SK-N-SH (cell line): Measurements from ENCODE around the gene SELPLG. TPM values are rescaled to one million over a fixed set of nuclear protein-coding genes. Genes with fewer than 3 reads are reported as not detected.
A peak's percentile ranks its signal among the peaks of the same experiment; 100 is the strongest.

Experiments used
- CTCF ChIA-PET: fragments of 300-600, 350-600 bp; formaldehyde crosslinking; extraction: SDS; loops from one replicate; lab custom pipeline; 2021; lab: Yijun Ruan, JAX
- POLR2A ChIA-PET: fragments of 350-600 bp; sonication (Branson Sonifier 250); formaldehyde crosslinking; extraction: SDS; loops from one replicate; lab custom pipeline; 2020; ENCODE audit warnings: antibody characterized with exemption, inconsistent platforms; lab: Yijun Ruan, JAX
- DNase-seq: peaks from one replicate; pipeline ENCODE4 v3.0.0; 2012
- H2AFZ ChIP-seq: fragments of 200-600 bp; sonication (generic); 2 replicates; pipeline ENCODE4 v1.8.1; 2016; ENCODE audit warnings: antibody characterized with exemption, mild to moderate bottlenecking, low read depth
- H3F3A ChIP-seq: fragments of 200-600 bp; sonication (generic); replicated peaks from 2 replicates; pipeline ENCODE3; 2016; ENCODE audit warnings: antibody characterized with exemption, mild to moderate bottlenecking; ENCODE audit not compliant: insufficient read depth
- H3K27ac ChIP-seq, 2 experiments: fragments of 200-500 bp in 1 of 2; fragments of 200-600 bp in 1 of 2; sonication (Bioruptor generic) in 1 of 2; sonication (generic), shearing (Covaris generic) in 1 of 2; 2 replicates each; pipeline versions ENCODE4 v1.5.1 to v1.6.1; 2014 to 2016; ENCODE audit warnings: low read depth in 2 of 2, inconsistent platforms in 1 of 2, low read length in 1 of 2, mild to moderate bottlenecking in 1 of 2, mixed read lengths in 1 of 2
- H3K27me3 ChIP-seq: fragments of 200-600 bp; sonication (generic), shearing (Covaris generic); 2 replicates; pipeline ENCODE4 v1.6.1; 2016; ENCODE audit warnings: mixed run types; ENCODE audit not compliant: insufficient read depth
- H3K36me3 ChIP-seq, 2 experiments: fragments of 200-500 bp in 1 of 2; fragments of 200-600 bp in 1 of 2; sonication (Bioruptor generic) in 1 of 2; sonication (generic) in 1 of 2; replicated peaks in 1 of 2; 2 replicates each; pipeline versions ENCODE3 to v1.5.1; 2014 to 2016; ENCODE audit warnings: low read length in 1 of 2, mild to moderate bottlenecking in 1 of 2; ENCODE audit not compliant: insufficient read depth in 2 of 2, control insufficient read depth in 1 of 2
- H3K4me1 ChIP-seq, 2 experiments: fragments of 200-500 bp in 1 of 2; fragments of 200-600 bp in 1 of 2; sonication (Bioruptor generic) in 1 of 2; sonication (generic), shearing (Covaris generic) in 1 of 2; 2 replicates each; pipeline versions ENCODE4 v1.5.1 to v1.6.1; 2014 to 2016; ENCODE audit warnings: low read depth in 1 of 2, low read length in 1 of 2, mixed run types in 1 of 2; ENCODE audit not compliant: insufficient read depth in 2 of 2, control insufficient read depth in 1 of 2
- H3K4me2 ChIP-seq: fragments of 200-600 bp; sonication (generic), shearing (Covaris generic); 2 replicates; pipeline ENCODE4 v1.6.1; 2017; ENCODE audit warnings: mixed run types
- H3K4me3 ChIP-seq, 2 experiments: fragments of 200-500 bp in 1 of 2; fragments of 200-600 bp in 1 of 2; sonication (Bioruptor generic) in 1 of 2; sonication (generic), shearing (Covaris generic) in 1 of 2; 2 replicates each; pipeline versions ENCODE4 v1.5.1 to v1.8.1; 2014 to 2016; ENCODE audit warnings: low read depth in 2 of 2, inconsistent platforms in 1 of 2, low read length in 1 of 2, mild to moderate bottlenecking in 1 of 2, mixed read lengths in 1 of 2, moderate library complexity in 1 of 2
- H3K79me2 ChIP-seq: fragments of 200-600 bp; sonication (generic); 2 replicates; pipeline ENCODE4 v1.8.1; 2017; ENCODE audit warnings: mild to moderate bottlenecking; ENCODE audit not compliant: insufficient read depth
- H3K9ac ChIP-seq: fragments of 200-600 bp; sonication (generic); 2 replicates; pipeline ENCODE4 v1.6.1; 2017; ENCODE audit warnings: mixed run types
- H3K9me2 ChIP-seq: fragments of 200-600 bp; sonication (generic); 2 replicates; pipeline ENCODE4 v1.6.1; 2017; ENCODE audit warnings: mixed run types
- H3K9me3 ChIP-seq: fragments of 200-600 bp; sonication (generic); 2 replicates; pipeline ENCODE4 v1.6.1; 2017; ENCODE audit warnings: mixed run types, mild to moderate bottlenecking, moderate library complexity
- H4K20me1 ChIP-seq: fragments of 200-600 bp; sonication (generic); 2 replicates; pipeline ENCODE4 v1.6.1; 2017; ENCODE audit warnings: mild to moderate bottlenecking, mixed run types; ENCODE audit not compliant: insufficient read depth
- CHD2 ChIP-seq: fragments of 150-350 bp; IDR thresholded peaks from 2 replicates; pipeline ENCODE4 v1.6.1; 2018; ENCODE audit warnings: low read length; ENCODE audit not compliant: partially characterized antibody
- CTCF ChIP-seq: fragments of 200-600 bp; sonication (generic); IDR thresholded peaks from 2 replicates; pipeline ENCODE4 v1.6.1; 2017; ENCODE audit warnings: antibody characterized with exemption, mild to moderate bottlenecking, moderate library complexity
- ELF1 ChIP-seq: IDR thresholded peaks from 2 replicates; pipeline ENCODE4 v1.4.0; 2012
- FOSL2 ChIP-seq: IDR thresholded peaks from 2 replicates; pipeline ENCODE4 v1.4.0; 2012; ENCODE audit warnings: low read depth, mild to moderate bottlenecking, moderate library complexity, borderline replicate concordance
- FOXJ3 ChIP-seq: sonication (generic); formaldehyde crosslinking; IDR thresholded peaks from 2 replicates; pipeline ENCODE4 v1.5.1; 2020; ENCODE audit warnings: mild to moderate bottlenecking, missing genetic modification reagents
- FOXM1 ChIP-seq: IDR thresholded peaks from 2 replicates; pipeline ENCODE4 v1.4.0; 2012; ENCODE audit warnings: low read depth, mild to moderate bottlenecking
- GABPA ChIP-seq: IDR thresholded peaks from 2 replicates; pipeline ENCODE4 v1.4.0; 2012; ENCODE audit warnings: low read depth, mild to moderate bottlenecking
- GATA2 ChIP-seq: sonication (generic); formaldehyde crosslinking; IDR thresholded peaks from 2 replicates; pipeline ENCODE4 v1.5.0; 2020; ENCODE audit warnings: mild to moderate bottlenecking, missing genetic modification reagents
- JUND ChIP-seq: IDR thresholded peaks from 2 replicates; pipeline ENCODE4 v1.4.0; 2012
- MEF2A ChIP-seq: IDR thresholded peaks from 2 replicates; pipeline ENCODE4 v1.4.0; 2012; ENCODE audit warnings: low read depth, borderline replicate concordance
- PBX3 ChIP-seq: IDR thresholded peaks from 2 replicates; pipeline ENCODE4; 2012
- RCOR1 ChIP-seq: fragments of 150-350 bp; IDR thresholded peaks from 2 replicates; pipeline ENCODE4 v1.6.1; 2017; ENCODE audit warnings: antibody characterized with exemption, low read length
- RFX5 ChIP-seq: IDR thresholded peaks from 2 replicates; pipeline ENCODE4 v1.6.1; 2012; ENCODE audit warnings: mild to moderate bottlenecking, improper control_type of control experiment, low read length
- RXRA ChIP-seq: IDR thresholded peaks from 2 replicates; pipeline ENCODE4 v1.4.0; 2012; ENCODE audit warnings: low read depth, mild to moderate bottlenecking, borderline replicate concordance
- TEAD4 ChIP-seq: IDR thresholded peaks from 2 replicates; pipeline ENCODE4 v1.4.0; 2012; ENCODE audit warnings: mild to moderate bottlenecking, borderline replicate concordance; ENCODE audit not compliant: insufficient read depth
- USF2 ChIP-seq: fragments of 150-350 bp; IDR thresholded peaks from 2 replicates; pipeline ENCODE4 v1.6.1; 2017; ENCODE audit warnings: antibody characterized with exemption, low read length, low read depth, borderline replicate concordance
- YY1 ChIP-seq: IDR thresholded peaks from 2 replicates; pipeline ENCODE4 v1.4.0; 2012; ENCODE audit warnings: low read depth, mild to moderate bottlenecking
- WGBS: methylation state at CpG from one replicate; pipeline ENCODE4 v1.1.6; 2017; ENCODE audit warnings: low lambda C conversion rate; 5-methylcytosine and 5-hydroxymethylcytosine counted together
- polyA plus RNA-seq, 3 experiments: library from polyadenylated mRNA; depleted of rRNA; stranded (reverse); fragments of >200 nt; gene quantifications; 2 replicates each; pipeline ENCODE4 v1.2.3, GENCODE V29; 2012
- TF ChIP-seq, protein P1 (sequence below): IDR thresholded peaks from 2 replicates; pipeline ENCODE4 v1.4.0; 2012; ENCODE audit warnings: low read depth

SELPLG gene
- polyA plus RNA-seq, 1 of the 3 experiments (the other 2 are of a cell fraction) = 2.8 TPM

GRCh38 chr12:108643941-108644810 is 10.5 kb upstream of the SELPLG start (continued):
- TF ChIP-seq JUND = peak; percentile 59
- TF ChIP-seq TEAD4 = no peak
- no peak for TF ChIP-seq GABPA
- peak; percentile 46; the same call in 1 of the 2 replicates for TF ChIP-seq YY1
- no peak for TF ChIP-seq FOXJ3
- no peak for TF ChIP-seq CTCF
- TF ChIP-seq ELF1 = no peak
- TF ChIP-seq, protein P1, sequence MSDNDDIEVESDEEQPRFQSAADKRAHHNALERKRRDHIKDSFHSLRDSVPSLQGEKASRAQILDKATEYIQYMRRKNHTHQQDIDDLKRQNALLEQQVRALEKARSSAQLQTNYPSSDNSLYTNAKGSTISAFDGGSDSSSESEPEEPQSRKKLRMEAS = no peak; the same call in 1 of the 2 replicates
- TF ChIP-seq RCOR1 = no peak
- TF ChIP-seq PBX3 = no peak

DNA sequence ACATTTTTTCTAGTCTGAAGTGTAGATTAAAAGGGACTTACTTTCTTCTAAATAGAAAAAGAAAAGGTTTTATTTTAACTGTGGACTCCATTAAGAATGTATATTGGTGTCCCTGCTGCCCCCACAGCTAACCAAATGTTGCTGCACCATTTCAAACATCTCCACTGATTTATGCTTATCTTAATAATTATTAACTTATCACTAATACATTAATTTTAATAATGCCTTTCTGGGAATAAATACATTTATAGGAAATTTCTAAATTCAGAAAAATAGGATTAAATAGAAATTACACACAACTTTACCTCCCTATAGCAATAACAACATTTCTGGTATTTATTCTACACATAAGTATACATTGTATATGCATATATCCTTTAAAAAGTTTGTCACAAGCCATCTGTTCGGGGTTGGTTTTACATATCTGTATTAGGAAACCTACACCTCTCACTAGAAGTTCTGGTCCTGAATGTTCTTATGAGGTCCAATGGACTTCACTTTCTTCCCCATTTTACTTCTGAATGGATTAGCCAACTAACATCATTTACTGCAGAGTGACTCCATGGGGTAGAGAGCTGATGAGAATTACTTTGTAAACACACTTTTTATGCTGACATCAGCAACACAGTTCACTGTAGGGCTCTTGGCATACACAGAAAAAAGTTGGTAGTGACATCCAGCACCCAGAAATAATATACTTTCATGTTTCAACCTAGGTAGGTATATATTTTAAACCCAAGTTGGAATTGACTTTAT is 9.4 kb upstream of the SELPLG start:
- Histone ChIP-seq H3F3A (peaks cover 56% of the 10 kb centered on the region), H3K27me3 (no peaks in the 10 kb centered on the region), H2AFZ (no peak overlapping the region), H3K9me2 (no peaks in the 10 kb centered on the region), H3K4me1 (peaks cover 21 to 53% of the 10 kb centered on the region in 2 experiments; a peak in 3 of 4 replicates), H3K79me2 (peaks cover 31% of the 10 kb centered on the region; the same call in 1 of the 2 replicates), H3K9me3 (no peaks in the 10 kb centered on the region), H4K20me1 (no peaks in the 10 kb centered on the region), H3K4me3 (no peak overlapping the region), H3K9ac (no peak overlapping the region), H3K4me2 (no peak overlapping the region), H3K27ac (peak overlapping the region in 1 of 2 experiments; percentile 79; a peak in 3 of 4 replicates), H3K36me3 (peaks cover 31 to 46% of the 10 kb centered on the region in 2 experiments)
- 100% methylated on average over 1 of the region's 1 CpG for WGBS
- CTCF ChIA-PET = interaction anchor here (0.6 to 1.6 kb wide), 2 partner anchors 8 to 161 kb away, joined by 3 to 6 read pairs; no protein-coding TSS in a partner anchor
- POLR2A ChIA-PET = no interaction called here
- DNase-seq = no peak
- TF ChIP-seq RXRA (no peak), GATA2 (CRISPR knock-in tag) (no peak), RCOR1 (no peak), FOXM1 (no peak), YY1 (no peak), CTCF (no peak), FOSL2 (no peak), CHD2 (no peak), MEF2A (no peak), RFX5 (no peak), USF2 (no peak), FOXJ3 (no peak), PBX3 (no peak)
- TF ChIP-seq, protein P1 = no peak
